OCI-LY7 (cell line): ENCODE measurements around the gene PPFIA3. TPM values are rescaled to one million over a fixed set of nuclear protein-coding genes. Genes with fewer than 3 reads are reported as not detected.

Experiments used
- BruUV-seq: library from RNA; stranded (reverse); fragments of 400-500 nt; replicated peaks from 2 replicates; lab custom pipeline; 2021; lab: Mats Ljungman, UMichigan
- CTCF ChIA-PET: fragments of 300-600 bp; sonication (Branson Sonifier 250); formaldehyde crosslinking; loops from one replicate; lab custom pipeline; 2022; ENCODE audit warnings: antibody characterized with exemption; ENCODE audit not compliant: unreplicated experiment; lab: Charles Lee
- POLR2A ChIA-PET: fragments of 300-600 bp; sonication (Branson Sonifier 250); formaldehyde crosslinking; loops from one replicate; lab custom pipeline; 2022; ENCODE audit warnings: antibody characterized with exemption; lab: Charles Lee
- DNase-seq: peaks from one replicate; pipeline ENCODE4 v3.0.0-alpha.2; 2015; ENCODE audit warnings: low spot score
- H2AFZ ChIP-seq: fragments of 200-600 bp; sonication (generic), shearing (Covaris generic); 2 replicates; pipeline ENCODE4 v1.6.1; 2014; ENCODE audit warnings: mild to moderate bottlenecking, antibody characterized with exemption, low read length, moderate library complexity
- H3K27ac ChIP-seq: fragments of 200-600 bp; sonication (generic); 2 replicates; pipeline ENCODE4 v1.5.1; 2014; ENCODE audit warnings: mixed run types, low read depth, mild to moderate bottlenecking, moderate library complexity, low read length, inconsistent platforms; ENCODE audit not compliant: poor library complexity, severe bottlenecking
- H3K36me3 ChIP-seq: fragments of 200-600 bp; sonication (generic); 2 replicates; pipeline ENCODE4 v1.6.1; 2014; ENCODE audit warnings: mild to moderate bottlenecking, antibody characterized with exemption, low read length, moderate library complexity, mixed read lengths; ENCODE audit not compliant: insufficient read depth
- H3K4me1 ChIP-seq: fragments of 200-600 bp; sonication (generic); 2 replicates; pipeline ENCODE4 v1.5.1; 2014; ENCODE audit warnings: mild to moderate bottlenecking, low read length; ENCODE audit not compliant: insufficient read depth, poor library complexity, severe bottlenecking
- H3K4me2 ChIP-seq: fragments of 200-600 bp; sonication (generic); 2 replicates; pipeline ENCODE4 v1.6.1; 2014; ENCODE audit warnings: mild to moderate bottlenecking, low read length
- H3K4me3 ChIP-seq: fragments of 200-600 bp; sonication (generic); 2 replicates; pipeline ENCODE4 v1.5.1; 2014; ENCODE audit warnings: mild to moderate bottlenecking, low read depth, low read length; ENCODE audit not compliant: poor library complexity, severe bottlenecking
- H3K79me2 ChIP-seq: fragments of 200-600 bp; sonication (generic); 2 replicates; pipeline ENCODE4 v1.6.1; 2016; ENCODE audit warnings: low read depth, mild to moderate bottlenecking, low read length, moderate library complexity, mixed read lengths; ENCODE audit not compliant: insufficient read depth
- H3K9me2 ChIP-seq: fragments of 200-600 bp; sonication (generic); 2 replicates; pipeline ENCODE4 v1.6.1; 2016; ENCODE audit warnings: mild to moderate bottlenecking, low read length, mixed read lengths; ENCODE audit not compliant: insufficient read depth
- H3K9me3 ChIP-seq: fragments of 200-600 bp; sonication (generic); 2 replicates; pipeline ENCODE4 v1.6.1; 2014; ENCODE audit warnings: mild to moderate bottlenecking, mixed run types, low read length, mixed read lengths
- H4K20me1 ChIP-seq: fragments of 200-600 bp; sonication (generic); 2 replicates; pipeline ENCODE4 v1.6.1; 2014; ENCODE audit warnings: mild to moderate bottlenecking, antibody characterized with exemption, low read length, moderate library complexity, mixed read lengths; ENCODE audit not compliant: insufficient read depth
- EZH2phosphoT487 ChIP-seq: fragments of 200-600 bp; sonication (generic); IDR thresholded peaks from 2 replicates; pipeline ENCODE4 v1.6.1; 2018; ENCODE audit warnings: low read depth, borderline replicate concordance, mild to moderate bottlenecking, mixed run types, antibody characterized with exemption, low read length, moderate library complexity, mixed read lengths
- intact Hi-C: fragments of 100-400 bp; cut with micrococcal nuclease; formaldehyde crosslinking; loops from one replicate; pipeline ENCODE4 v1.10.0; 2022; ENCODE audit not compliant: unreplicated experiment
- total RNA-seq, 2 experiments: library from RNA; depleted of rRNA in 1 of 2; stranded (reverse); fragments of >200 nt in 1 of 2; shearing (Covaris generic) in 1 of 2; gene quantifications; 2 replicates each; pipeline ENCODE4 v1.2.3, GENCODE V29; 2014 to 2022
- TF ChIP-seq, protein P1 (sequence below): fragments of 200-600 bp; sonication (generic); conservative IDR thresholded peaks from 2 replicates; pipeline ENCODE4 v1.5.1; 2014; ENCODE audit warnings: mild to moderate bottlenecking, antibody characterized with exemption, low read length, moderate library complexity, mixed read lengths

Gene PPFIA3
- total RNA-seq, 2 experiments from 2014 or later: 17.8 to 21.2 TPM

DNA sequence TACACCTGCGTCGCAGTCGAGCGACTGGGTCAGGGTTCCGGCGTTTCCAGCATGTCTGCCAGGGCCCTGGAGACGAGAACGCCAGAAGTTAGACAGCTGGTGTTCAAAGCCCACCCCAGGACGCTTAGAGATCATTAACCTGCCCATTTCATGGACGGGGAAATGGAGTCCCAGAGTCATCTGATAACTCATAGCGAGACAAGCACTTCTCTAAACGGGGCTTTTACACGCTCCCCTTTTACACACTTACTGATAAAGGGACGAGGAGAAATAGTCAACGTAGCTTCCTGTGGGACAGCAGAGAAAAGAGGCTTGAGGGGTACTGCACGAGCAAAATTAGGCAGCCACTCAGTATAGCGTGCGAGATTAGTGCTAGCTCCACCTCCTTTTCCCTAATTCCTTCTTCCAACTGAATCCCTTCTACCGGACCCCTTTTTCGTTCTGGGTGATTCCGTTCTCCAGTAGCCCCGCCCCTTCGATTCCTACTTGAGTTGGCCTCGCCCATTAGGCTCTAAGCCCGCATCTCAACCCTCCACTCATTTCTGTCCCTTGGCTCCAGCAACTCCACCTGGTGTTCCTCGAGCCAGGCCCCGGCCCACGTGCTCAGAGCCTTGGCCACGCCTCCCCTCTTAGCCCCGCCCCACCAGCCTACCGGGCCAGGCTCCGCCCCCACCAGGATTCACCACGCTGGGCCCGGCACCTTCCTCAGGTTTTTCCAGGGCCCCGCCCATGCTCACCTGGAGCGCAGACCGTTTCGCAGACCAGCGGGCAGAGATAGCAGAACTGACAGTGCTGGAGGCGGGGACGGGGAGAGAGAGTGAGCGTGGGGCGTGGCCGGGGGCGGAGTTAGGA is 32.1 kb downstream of the PPFIA3 start:
- BruUV-seq: no TSS peak
- Histone ChIP-seq H3K27ac (no peak overlapping the region), H3K4me1 (peaks cover 22% of the 10 kb centered on the region), H3K36me3 (no peaks in the 10 kb centered on the region), H3K4me2 (peak overlapping the region; percentile 85), H3K4me3 (peak overlapping the region; percentile 83), H3K9me3 (no peaks in the 10 kb centered on the region), H3K9me2 (no peaks in the 10 kb centered on the region), H3K79me2 (no peaks in the 10 kb centered on the region), H2AFZ (no peak overlapping the region), H4K20me1 (no peaks in the 10 kb centered on the region)
- POLR2A ChIA-PET: no interaction called here
- intact Hi-C loops: no loop called here
- CTCF ChIA-PET: interaction anchor here (1.4 kb wide), 1 partner anchor 47 kb away, joined by 3 read pairs; no protein-coding TSS in a partner anchor
- peak; percentile 76 for DNase-seq
- TF ChIP-seq, protein P1, sequence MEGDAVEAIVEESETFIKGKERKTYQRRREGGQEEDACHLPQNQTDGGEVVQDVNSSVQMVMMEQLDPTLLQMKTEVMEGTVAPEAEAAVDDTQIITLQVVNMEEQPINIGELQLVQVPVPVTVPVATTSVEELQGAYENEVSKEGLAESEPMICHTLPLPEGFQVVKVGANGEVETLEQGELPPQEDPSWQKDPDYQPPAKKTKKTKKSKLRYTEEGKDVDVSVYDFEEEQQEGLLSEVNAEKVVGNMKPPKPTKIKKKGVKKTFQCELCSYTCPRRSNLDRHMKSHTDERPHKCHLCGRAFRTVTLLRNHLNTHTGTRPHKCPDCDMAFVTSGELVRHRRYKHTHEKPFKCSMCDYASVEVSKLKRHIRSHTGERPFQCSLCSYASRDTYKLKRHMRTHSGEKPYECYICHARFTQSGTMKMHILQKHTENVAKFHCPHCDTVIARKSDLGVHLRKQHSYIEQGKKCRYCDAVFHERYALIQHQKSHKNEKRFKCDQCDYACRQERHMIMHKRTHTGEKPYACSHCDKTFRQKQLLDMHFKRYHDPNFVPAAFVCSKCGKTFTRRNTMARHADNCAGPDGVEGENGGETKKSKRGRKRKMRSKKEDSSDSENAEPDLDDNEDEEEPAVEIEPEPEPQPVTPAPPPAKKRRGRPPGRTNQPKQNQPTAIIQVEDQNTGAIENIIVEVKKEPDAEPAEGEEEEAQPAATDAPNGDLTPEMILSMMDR: no peak
- TF ChIP-seq EZH2phosphoT487: no peak

DNA sequence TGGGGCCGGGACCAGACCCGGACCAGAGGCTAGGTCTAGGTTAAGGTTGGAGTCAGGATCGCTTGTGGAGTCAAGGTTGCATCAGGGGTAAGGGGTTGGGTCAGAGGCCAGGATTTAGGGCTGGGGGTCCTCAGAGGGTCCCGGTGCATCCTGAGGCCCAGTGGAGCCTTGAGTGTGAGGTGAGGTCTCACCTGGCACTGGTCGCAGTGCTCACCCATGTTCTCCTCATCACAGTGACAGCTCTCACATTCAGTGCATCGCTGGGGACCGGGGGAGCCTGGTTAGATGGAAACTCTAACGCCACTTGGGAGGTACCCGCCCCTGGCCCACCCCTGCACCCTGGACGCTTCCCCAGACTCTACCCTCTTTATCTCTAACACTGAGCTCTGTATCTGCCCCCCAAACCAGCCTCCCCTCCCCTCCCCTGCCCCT is 32.8 kb downstream of the PPFIA3 start:
- ChIA-PET CTCF (no interaction called here), POLR2A (interaction anchor here (0.7 kb wide), 1 partner anchor 737 kb away, joined by 3 read pairs; no protein-coding TSS in a partner anchor)
- H3K79me2 ChIP-seq: no peaks in the 10 kb centered on the region
- no TSS peak for BruUV-seq
- H3K9me2 ChIP-seq: no peaks in the 10 kb centered on the region
- TF ChIP-seq EZH2phosphoT487: no peak
- TF ChIP-seq, protein P1: no peak
- H3K36me3 ChIP-seq: no peaks in the 10 kb centered on the region
- H4K20me1 ChIP-seq: no peaks in the 10 kb centered on the region
- DNase-seq: no peak
- no peak overlapping the region for H2AFZ ChIP-seq
- no peaks in the 10 kb centered on the region for H3K9me3 ChIP-seq
- intact Hi-C loops: no loop called here
- H3K4me2 ChIP-seq: peak overlapping the region; percentile 85
- peaks cover 22% of the 10 kb centered on the region for H3K4me1 ChIP-seq
- peak overlapping the region; percentile 34 for H3K4me3 ChIP-seq
- H3K27ac ChIP-seq: no peak overlapping the region
